GM12873 (cell line): ENCODE data around the gene FOXN1.

Source experiments
- CTCF ChIP-seq: IDR thresholded peaks from 2 replicates; pipeline ENCODE4 v1.5.1; 2012; ENCODE audit warnings: low read depth, mild to moderate bottlenecking, moderate library complexity, low read length, control low read depth; ENCODE audit not compliant: insufficient read depth; ENCODE audit errors: missing control alignments

Gene FOXN1

DNA sequence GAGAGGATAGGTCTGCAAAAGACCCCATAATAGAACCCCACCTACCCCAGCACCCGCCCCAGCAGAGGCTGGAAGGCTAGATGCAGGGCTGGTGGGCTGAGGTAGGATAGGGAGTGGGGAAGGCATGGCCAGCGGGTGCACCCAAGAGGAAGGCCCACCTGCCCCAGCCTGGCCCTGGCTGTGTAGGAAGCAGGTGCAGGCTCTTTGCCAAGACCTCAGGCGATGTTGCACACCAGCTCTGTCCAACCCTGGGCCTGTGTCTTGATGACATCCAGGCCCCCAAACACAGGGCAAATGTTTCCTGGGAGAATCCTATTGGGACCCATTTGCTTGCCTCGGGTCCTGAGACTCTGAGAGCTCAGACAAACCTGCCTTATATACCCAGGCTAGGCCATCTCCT is 34.1 kb downstream of the FOXN1 start:
- TF ChIP-seq CTCF, result no peak

DNA sequence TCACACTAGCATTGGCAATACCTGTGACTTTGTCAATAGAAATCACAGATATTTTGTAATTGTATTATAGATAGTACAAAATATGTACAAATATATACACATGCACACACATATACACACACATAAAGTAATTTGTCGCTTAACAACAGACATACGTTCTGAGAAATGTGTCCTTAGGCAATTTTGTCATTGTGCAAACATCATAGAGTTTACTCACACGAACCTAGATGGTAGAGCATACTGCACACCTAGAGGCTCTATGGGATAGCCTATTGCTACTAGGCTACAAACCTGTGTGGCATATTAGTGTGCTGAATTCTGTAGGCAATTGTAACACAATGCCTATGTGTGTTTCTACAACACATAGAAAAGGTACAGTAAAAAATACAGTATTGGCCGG is 35.3 kb downstream of the FOXN1 start:
- TF ChIP-seq CTCF, result no peak

DNA sequence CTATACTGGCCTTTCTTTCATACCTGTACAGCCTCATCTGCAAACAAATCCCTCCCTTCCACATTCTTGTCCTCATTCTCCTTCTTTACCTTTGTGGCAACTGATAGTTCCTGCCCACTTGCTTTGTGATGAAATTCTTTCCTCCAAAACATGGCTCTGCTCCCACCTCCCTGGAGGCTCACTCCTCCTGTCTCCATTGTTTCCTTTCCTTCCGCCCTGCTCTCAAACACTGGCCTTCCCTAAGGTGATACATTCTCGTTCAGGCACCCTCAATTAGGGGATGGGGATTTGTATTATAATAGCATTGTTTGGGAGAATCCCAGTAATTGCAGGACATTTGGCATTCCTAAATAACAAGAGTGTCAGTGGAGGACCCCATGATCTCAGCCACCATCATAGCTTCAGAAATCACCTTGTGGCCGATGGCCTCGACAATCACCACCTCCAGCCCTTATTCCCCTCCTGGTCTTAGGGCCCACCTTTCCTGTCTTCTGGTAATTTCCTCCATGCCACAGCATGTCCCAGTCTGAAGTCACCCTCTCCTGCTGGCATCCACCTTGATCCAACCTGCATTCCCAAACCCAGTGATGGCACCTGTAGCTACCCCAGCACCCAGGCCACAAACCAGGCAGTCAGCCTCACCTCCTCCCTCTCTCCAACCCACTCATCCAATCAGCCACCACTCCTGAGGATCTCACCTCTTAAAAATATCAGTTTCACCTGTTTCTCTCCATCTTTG is 38.4 kb downstream of the FOXN1 start:
- TF ChIP-seq CTCF, result no peak

GRCh38 chr17:28545141-28545503 is 39.0 kb downstream of the FOXN1 start:
- TF ChIP-seq CTCF, result no peak

GRCh38 chr17:28545787-28546415 is 39.8 kb downstream of the FOXN1 start:
- TF ChIP-seq CTCF, result no peak

GRCh38 chr17:28547096-28547622 is 41.0 kb downstream of the FOXN1 start:
- no peak for TF ChIP-seq CTCF

DNA sequence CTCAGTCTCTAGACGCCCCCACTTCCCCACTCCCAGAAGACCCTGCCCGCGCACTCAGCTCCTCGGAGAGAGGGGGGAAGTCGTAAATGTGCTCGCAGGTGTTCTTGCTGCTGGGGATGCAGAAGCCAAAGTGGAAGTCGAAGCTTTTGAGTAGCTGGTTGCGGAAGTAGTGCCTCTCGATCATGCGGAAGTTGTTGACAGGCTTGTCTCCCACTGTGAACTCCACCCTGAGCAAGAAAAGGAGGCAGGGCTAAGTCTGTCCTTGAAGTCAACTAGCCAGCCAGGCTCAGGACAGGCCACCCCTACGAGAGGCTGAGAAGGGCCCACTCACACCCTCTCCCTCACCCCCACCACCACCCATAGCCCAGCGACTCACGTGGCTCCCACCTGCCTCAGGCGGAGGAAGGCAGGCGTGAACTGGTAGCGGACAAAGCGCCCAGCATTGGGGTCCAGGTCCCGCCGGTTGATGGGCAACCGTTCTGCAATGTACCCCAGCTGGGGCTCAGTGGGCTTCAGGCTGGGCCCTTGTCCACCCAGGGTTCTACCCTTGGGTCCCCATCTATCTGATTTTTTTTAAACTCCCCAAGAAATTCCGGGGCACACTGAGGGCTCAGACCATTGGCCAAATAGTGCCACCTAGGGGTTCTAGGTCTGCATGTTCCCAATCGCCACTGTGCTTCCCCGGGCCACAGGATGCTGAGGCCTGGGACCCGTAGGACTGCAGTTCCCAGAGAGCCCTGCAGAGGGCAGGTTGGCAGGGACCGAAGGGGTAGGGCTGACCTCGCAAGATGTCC is 41.7 kb downstream of the FOXN1 start:
- peak; percentile 98 for TF ChIP-seq CTCF
